HG02678 (cell line): ENCODE measurements around the gene METTL2B.
A peak's percentile ranks its signal among the peaks of the same experiment; 100 is the strongest.
"Not testable (repeated sequence)": the region's sequence is repeated elsewhere in the genome, so short reads cannot be mapped to it uniquely, and the experiment has no call there.

Source experiments
- ATAC-seq: cut with Tn5 transposase; IDR thresholded peaks from one replicate; pipeline ENCODE4 v1.9.1; 2021; ENCODE audit warnings: mild to moderate bottlenecking, moderate library complexity; ENCODE audit not compliant: unreplicated experiment

Gene METTL2B

GRCh38 chr7:128454808-128455542, 21.6 kb upstream of the METTL2B start:
- ATAC-seq: no peak

- ATAC-seq: peak; percentile 86
These were observed 20.8 kb upstream of the METTL2B start, which contains the start of gene HILPDA for GRCh38 chr7:128455543-128456254. TSS of gene HILPDA (plus strand) at chr7:128455878. CDS start at chr7:128457269, 1,391 bp downstream.

- no peak for ATAC-seq
These were observed 20.3 kb upstream of the METTL2B start for GRCh38 chr7:128456255-128456725.

GRCh38 chr7:128457385-128457784, 19.2 kb upstream of the METTL2B start:
- not testable (repeated sequence) for ATAC-seq

- ATAC-seq: peak; percentile 27
These were observed 17.6 kb upstream of the METTL2B start for GRCh38 chr7:128458956-128459355.

- peak; percentile 51 for ATAC-seq
These were observed 17.1 kb upstream of the METTL2B start for GRCh38 chr7:128459394-128459878.

GRCh38 chr7:128462460-128462859, 14.1 kb upstream of the METTL2B start:
- no peak for ATAC-seq

GRCh38 chr7:128463345-128463744, 13.2 kb upstream of the METTL2B start:
- ATAC-seq: not testable (repeated sequence)

GRCh38 chr7:128463933-128464332, 12.6 kb upstream of the METTL2B start:
- not testable (repeated sequence) for ATAC-seq

- not testable (repeated sequence) for ATAC-seq
These were observed 9.7 kb upstream of the METTL2B start for GRCh38 chr7:128466871-128467270.

GRCh38 chr7:128477336-128477690, 765 bp downstream of the METTL2B start:
- not testable (repeated sequence) for ATAC-seq

GRCh38 chr7:128479082-128479481, 2.5 kb downstream of the METTL2B start:
- ATAC-seq: not testable (repeated sequence)

GRCh38 chr7:128488134-128488533, 11.6 kb downstream of the METTL2B start:
- not testable (repeated sequence) for ATAC-seq

- ATAC-seq: no peak
These were observed 20.9 kb downstream of the METTL2B start for GRCh38 chr7:128497405-128497804.

- not testable (repeated sequence) for ATAC-seq
These were observed 28.9 kb downstream of the METTL2B start for GRCh38 chr7:128505416-128505815.

- ATAC-seq: peak; percentile 58
These were observed 30.3 kb downstream of the METTL2B start for GRCh38 chr7:128506819-128507218.

- peak; percentile 51 for ATAC-seq
These were observed 30.9 kb downstream of the METTL2B start for GRCh38 chr7:128507321-128507993.

GRCh38 chr7:128511692-128512091, 35.1 kb downstream of the METTL2B start:
- not testable (repeated sequence) for ATAC-seq

- ATAC-seq: not testable (repeated sequence)
These were observed 38.7 kb downstream of the METTL2B start for GRCh38 chr7:128515232-128515631.

GRCh38 chr7:128517023-128517422, 40.5 kb downstream of the METTL2B start:
- not testable (repeated sequence) for ATAC-seq
